Measurements from ENCODE around the gene APOB.

Gene APOB

GRCh38 chr2:21017748-21018276 is 26.1 kb downstream of the APOB start:
- DNase-seq (ENCODE audit: low spot score) = no peak

DNA sequence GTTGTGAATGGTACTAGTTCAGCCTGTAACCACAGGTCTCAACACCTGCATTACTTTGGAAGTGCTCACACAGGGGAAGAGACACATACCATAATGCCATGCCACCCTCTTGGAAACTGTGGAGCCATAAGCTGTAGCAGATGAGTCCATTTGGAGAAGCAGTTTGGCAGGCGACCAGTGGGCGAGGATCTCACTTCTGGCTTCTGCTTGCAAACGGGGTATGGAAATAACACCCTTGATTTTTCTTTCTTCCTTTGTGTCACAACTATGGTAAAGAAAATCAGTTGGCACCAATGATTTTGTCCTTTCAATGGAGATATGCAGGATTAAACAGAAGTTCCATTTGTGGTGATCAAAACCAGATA is 28.6 kb downstream of the APOB start:
- DNase-seq (ENCODE audit: low spot score) = no peak

- no peak for DNase-seq (ENCODE audit: low spot score)
Observed at GRCh38 chr2:21014364-21015280, 29.3 kb downstream of the APOB start.

DNA sequence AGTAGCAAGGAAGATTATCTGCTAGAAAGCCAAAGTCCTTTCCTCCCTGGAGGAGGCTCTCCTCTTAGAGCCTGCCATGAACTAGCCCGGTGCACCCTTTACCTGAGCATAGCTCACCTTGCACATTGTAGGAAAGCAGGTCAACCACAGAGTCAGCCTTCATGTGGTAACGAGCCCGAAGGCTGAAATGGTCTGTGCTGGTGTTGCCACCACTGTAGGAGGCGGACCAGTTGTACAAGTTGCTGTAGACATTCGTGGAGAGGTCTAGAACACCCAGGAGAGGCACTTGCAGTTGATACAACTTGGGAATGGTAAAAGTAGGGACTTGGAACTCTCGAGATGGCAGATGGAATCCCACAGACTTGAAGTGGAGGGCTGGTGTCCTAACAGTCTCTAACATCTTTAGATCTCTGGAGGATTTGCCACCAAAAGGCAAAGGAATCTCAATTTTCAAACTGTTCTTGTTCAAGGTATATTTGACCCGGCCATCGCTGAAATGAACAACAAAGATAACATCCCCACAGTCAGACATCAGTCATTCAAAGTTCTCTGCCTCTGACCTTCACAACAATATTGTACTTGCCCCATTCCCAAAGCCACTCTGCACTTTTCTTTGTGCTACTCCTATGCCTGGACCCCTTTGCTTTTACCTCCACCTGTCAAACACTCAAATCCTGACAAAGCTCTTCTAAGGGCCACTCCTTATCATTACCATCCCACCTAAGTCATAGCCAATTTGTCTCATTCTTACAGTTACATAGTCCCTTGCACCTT is 30.6 kb downstream of the APOB start:
- DNase-seq (ENCODE audit: low spot score) = no peak

DNA sequence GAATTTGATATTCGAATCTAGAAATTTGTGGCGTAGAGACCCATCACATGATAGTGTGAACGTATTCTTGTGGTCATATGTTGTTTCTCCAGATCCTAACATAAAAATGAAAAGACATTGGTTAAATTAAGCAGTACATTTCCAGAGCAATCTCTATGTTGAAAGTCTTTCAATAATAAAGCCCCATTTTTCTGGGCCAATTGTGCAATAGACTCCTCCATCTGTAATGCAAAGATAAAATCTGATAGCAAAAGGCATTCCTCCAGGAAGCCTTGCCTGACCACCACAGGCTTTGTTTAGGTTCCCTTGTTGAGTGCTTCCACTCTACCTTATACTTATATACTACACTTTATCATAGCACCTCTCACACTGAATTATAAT is 31.3 kb downstream of the APOB start:
- DNase-seq (ENCODE audit: low spot score) = no peak

GRCh38 chr2:21011876-21012556 is 31.9 kb downstream of the APOB start:
- no peak for DNase-seq (ENCODE audit: low spot score)

DNA sequence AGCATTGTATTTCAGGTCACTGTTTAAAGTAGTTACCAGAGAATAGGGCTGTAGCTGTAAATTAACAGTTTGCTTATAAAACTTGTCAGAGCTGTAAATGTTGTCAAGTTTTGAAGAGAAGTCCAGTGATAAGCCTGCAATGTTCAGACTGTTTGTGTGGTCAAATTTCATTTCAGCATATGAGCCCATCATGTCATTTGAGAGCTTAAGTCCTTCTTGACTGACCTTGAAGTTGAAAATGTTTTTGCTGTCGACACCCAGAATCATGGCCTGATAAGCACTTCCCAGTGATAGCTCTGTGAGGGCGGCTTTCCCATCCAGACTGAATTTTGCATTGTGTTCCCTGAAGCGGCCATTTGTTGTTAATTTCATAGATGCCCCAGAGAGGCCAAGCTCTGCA is 32.4 kb downstream of the APOB start:
- DNase-seq (ENCODE audit: low spot score) = no peak

GRCh38 chr2:21010813-21011439 is 32.9 kb downstream of the APOB start:
- DNase-seq (ENCODE audit: low spot score) = no peak

- no peak for DNase-seq (ENCODE audit: low spot score)
Observed at GRCh38 chr2:21009662-21010225, 34.1 kb downstream of the APOB start.

DNA sequence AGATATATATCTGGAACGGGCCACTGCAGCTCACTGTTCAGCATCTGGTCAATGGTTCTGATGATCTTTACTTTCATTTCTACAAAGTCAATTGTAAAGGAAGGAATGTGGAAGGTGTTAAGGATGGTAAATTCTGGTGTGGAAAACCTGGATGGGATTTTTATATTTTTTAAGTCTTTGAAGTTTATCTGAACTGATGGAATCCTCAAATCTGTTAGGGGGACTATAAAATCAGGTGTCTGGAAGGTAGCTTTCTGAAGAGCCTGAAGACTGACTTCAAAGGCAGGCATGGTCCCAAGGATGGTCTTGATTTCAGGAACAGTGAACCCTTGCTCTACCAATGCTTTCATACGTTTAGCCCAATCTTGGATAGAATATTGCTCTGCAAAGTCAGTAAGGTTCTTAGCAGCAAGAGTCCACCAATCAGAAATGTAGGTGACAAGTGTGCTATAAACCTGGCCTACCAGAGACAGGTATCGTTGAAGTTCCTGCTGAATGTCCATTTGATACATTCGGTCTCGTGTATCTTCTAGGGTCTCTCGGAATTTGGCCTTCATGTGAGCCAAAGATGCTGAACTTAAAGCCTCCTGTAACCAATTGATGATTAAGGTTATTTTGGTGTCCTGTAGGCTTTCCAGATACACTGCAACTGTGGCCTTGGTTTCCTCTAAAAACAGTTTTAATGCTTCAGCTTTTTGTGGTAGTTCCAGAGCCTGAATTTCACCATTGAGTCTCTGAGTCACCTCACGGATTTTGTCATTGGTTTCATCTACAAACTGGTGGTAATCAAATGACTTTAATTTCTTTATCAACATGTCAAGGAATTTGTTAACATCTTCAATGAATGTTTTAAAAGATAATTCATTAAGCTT is 34.8 kb downstream of the APOB start:
- DNase-seq (ENCODE audit: low spot score) = no peak

GRCh38 chr2:21008014-21008789 is 35.7 kb downstream of the APOB start:
- DNase-seq (ENCODE audit: low spot score) = no peak

GRCh38 chr2:21007129-21008013 is 36.5 kb downstream of the APOB start:
- no peak for DNase-seq (ENCODE audit: low spot score)

- no peak for DNase-seq (ENCODE audit: low spot score)
Observed at GRCh38 chr2:21006423-21007128, 37.3 kb downstream of the APOB start.

GRCh38 chr2:21005700-21006422 is 38.0 kb downstream of the APOB start:
- no peak for DNase-seq (ENCODE audit: low spot score)

DNA sequence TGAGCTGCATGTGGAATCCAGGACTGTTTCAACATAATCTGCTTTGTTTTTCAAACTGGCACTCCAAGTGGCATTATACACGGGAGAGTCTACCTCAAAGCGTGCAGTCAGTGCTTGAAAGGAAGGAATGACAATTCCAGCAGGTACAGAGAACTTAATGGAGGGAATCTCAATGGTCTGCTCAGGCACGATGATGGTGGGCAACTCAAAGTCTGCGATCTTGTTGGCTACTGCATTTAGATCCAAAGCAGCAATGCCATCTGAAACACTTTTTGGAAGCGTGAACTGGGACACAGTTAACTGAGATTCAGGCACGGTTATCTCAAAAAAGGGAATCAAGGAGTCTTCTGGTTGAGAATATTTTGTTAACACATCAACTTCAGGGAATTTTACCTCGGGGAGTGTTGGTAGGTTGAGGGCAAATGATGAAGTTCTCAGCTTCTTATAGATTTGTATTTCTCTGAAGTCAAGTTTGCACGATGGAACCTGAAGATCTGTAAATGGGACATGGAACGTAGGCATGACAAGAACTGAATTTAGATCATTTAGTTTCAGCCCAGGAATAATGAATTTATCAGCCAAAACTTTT is 38.7 kb downstream of the APOB start:
- DNase-seq (ENCODE audit: low spot score) = no peak

- DNase-seq (ENCODE audit: low spot score) = no peak
Observed at GRCh38 chr2:21004181-21004572, 39.7 kb downstream of the APOB start.

DNA sequence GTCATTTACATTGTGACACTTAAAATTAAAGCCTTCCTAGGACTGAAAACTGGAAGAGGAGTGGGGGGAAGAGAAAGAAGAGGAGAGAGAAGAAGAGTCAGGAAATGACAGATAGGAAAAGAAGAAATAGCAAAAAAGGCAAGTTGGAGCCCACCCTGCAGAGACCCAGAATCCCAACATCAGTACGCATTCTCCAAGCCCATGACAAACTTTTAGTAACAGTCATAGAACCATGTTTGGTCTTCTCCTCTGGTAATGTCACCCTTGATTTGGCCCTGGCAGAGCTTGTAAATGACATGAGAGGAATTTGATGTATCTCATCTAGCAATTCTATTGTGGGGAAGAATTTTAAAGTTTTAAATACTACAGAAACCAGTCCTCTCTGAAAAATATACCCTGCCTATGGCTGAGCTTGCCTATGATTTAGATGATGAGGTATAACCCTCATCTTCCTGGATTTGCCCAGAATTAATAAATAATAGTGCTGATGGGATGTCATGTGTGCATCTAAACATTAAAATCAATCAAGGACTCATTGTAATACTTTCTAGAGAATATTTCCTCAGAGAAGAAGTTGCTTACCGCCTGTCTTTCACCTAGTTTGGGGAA is 40.2 kb downstream of the APOB start:
- DNase-seq (ENCODE audit: low spot score) = no peak
